Keratinocyte (primary cell): Measurements from ENCODE around the gene CHCHD5.

ENCODE experiments used
- CTCF ChIP-seq, 3 experiments: IDR thresholded peaks in 1 of 3; conservative IDR thresholded peaks in 1 of 3; optimal IDR thresholded peaks in 1 of 3; 2 replicates in 2 of 3; 3 replicates in 1 of 3; pipeline versions ENCODE3 to v1.5.1; 2011; ENCODE audit warnings: low read length in 3 of 3, mild to moderate bottlenecking in 3 of 3, moderate library complexity in 2 of 3, control low read depth in 1 of 3, inconsistent platforms in 1 of 3; ENCODE audit not compliant: insufficient read depth in 2 of 3; ENCODE audit errors: extremely low read depth in 1 of 3
- EZH2 ChIP-seq: IDR thresholded peaks from one replicate; pipeline ENCODE4 v1.6.1; 2012; ENCODE audit warnings: inconsistent platforms, mild to moderate bottlenecking, low read length, moderate library complexity

- TF ChIP-seq CTCF (optimal IDR thresholded peaks at IDR 0.05 in 1 of 3, IDR thresholded peaks at IDR 0.05 in 1 of 3, conservative IDR thresholded peaks at IDR 0.05 in 1 of 3; ENCODE audit: extremely low read depth in 1 of 3, insufficient read depth in 2 of 3, low read length in 3 of 3) (no peak), EZH2 (no peak)
Measured at GRCh38 chr2:112593736-112594135, 9.3 kb downstream of the CHCHD5 start.
